GM19324 (cell line): ENCODE data around the gene ZNF534.
"Not testable (repeated sequence)": the region's sequence is repeated elsewhere in the genome, so short reads cannot be mapped to it uniquely, and the experiment has no call there.

Source experiments
- ATAC-seq: cut with Tn5 transposase; IDR thresholded peaks from one replicate; pipeline ENCODE4 v1.9.1; 2021; ENCODE audit warnings: mild to moderate bottlenecking, moderate library complexity; ENCODE audit not compliant: unreplicated experiment, low FRiP score

Gene ZNF534

DNA sequence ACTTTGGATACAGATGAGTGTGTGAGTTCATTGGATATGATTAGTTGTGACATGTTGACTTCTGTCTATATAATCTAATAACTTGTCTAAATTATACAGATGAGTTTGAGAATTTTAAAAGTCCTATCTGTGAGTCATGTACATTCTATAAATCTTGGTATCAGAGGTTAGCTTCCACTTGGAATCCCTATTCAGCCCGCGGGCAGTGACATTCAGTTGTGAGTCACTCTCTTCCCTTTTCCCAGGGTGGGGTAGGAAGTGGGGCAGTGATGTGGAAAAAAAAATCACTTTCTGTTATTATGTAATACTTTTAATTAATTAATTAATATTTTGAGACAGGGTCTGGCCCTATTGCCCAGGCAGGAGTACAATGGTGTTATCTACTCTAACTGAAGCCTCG, 65.6 kb downstream of the ZNF534 start:
- no peak for ATAC-seq

DNA sequence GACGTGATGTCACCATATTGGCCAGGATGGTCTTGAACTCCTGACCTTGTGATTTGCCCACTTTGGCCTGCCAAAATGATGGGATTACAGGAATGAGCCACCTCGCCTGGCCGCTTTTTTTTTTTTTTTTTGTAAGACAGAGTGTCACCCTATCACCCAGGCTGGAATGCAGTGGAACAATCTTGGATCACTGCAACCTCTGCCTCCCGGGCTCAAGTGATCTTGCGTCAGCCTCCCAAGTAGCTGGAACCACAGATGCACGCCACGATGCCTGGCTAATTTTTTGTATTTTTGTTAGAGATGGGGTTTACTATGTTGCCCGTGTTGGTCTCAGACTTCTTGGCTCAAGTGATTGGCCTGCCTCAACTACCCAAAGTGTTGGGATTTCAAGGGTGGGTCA, 69.6 kb downstream of the ZNF534 start:
- no peak for ATAC-seq

DNA sequence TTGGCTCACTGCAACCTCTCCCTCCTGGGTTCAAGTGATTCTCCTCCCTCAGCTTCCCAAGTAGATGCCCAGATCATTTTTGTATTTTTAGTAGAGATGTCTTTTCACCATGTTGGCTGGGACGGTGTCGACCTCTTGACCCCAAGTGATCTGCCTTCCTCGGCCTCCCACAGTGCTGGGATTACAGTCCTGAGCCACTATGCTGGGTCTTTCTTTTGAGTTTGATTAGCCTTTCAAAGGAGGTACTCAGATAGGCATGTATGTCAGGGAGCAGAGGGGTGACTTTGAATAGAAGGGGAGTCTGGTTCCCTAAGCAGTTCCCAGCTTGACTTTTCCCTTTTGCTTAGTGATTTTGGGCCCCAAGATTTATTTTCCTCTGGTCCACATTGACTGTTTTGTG, 71.5 kb downstream of the ZNF534 start:
- ATAC-seq, result not testable (repeated sequence)

DNA sequence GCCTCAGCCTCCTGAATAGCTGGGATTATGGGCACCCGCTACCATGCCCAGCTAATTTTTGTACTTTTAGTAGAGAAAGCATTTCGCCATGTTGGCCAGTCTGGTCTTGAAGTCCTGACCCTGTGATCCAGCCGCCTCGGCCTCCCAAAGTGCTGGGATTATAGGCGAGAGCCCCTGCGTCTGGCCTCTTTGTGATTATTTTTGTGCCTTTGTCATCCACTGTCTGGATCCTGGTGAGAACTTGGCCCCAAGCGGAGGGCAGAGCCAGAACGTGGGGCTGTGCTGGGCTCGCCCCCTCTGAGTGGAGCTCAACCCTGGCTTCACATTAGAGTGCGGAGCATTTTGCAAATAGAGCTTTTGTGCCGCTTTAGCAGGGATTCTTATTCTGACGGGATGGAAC, 72.0 kb downstream of the ZNF534 start:
- not testable (repeated sequence) for ATAC-seq
